ENCODE results near the gene IQSEC2. TPM values are rescaled to one million over a fixed set of nuclear protein-coding genes. Genes with fewer than 3 reads are reported as not detected.

Gene IQSEC2
- total and polyA plus RNA-seq, 2 of the 8 experiments (the other 6 are each of a cell fraction or from before 2014, with no cell fraction given): 6.1 to 54.9 TPM

GRCh38 chrX:53241558-53241957 is 39.8 kb downstream of the IQSEC2 start:
- H2BK15ac ChIP-seq (ENCODE audit: low read length): no peak overlapping the region
- no peak overlapping the region for H2BK120ac ChIP-seq (replicated peaks; ENCODE audit: low read depth, low read length)
- H3K79me1 ChIP-seq (ENCODE audit: low read depth, low read length): no peaks in the 10 kb centered on the region
- no peaks in the 10 kb centered on the region for H3K4me1 ChIP-seq (replicated peaks in 1 of 4; ENCODE audit: control insufficient read depth in 3 of 4, insufficient read depth in 4 of 4, low read length in 3 of 4)
- H4K91ac ChIP-seq (replicated peaks; ENCODE audit: insufficient read length, low read length): no peak overlapping the region
- H3K27me3 ChIP-seq (replicated peaks in 1 of 4; ENCODE audit: control insufficient read depth in 3 of 4, extremely low read depth in 1 of 4, insufficient read depth in 3 of 4, low read length in 3 of 4): no peaks in the 10 kb centered on the region
- no peaks in the 10 kb centered on the region for H4K20me1 ChIP-seq (replicated peaks in 1 of 2; ENCODE audit: control insufficient read depth in 1 of 2, insufficient read depth in 2 of 2, low read length in 2 of 2)
- WGBS, 2 experiments (ENCODE audit: extremely low coverage in 1 of 2, insufficient coverage in 1 of 2, insufficient read length in 1 of 2, insufficient replicate concordance in 2 of 2, low coverage in 1 of 2, low lambda C conversion rate in 2 of 2, missing lambda C conversion rate in 1 of 2): 82% methylated on average over 6 of the region's 7 CpGs; no CpG with 5 or more reads in 1 of the 2 experiments
- no peak overlapping the region for H4K5ac ChIP-seq (ENCODE audit: insufficient read length, low read depth, low read length)
- H2BK5ac ChIP-seq (ENCODE audit: low read depth, low read length): no peak overlapping the region
- H2AFZ ChIP-seq (ENCODE audit: low read length): no peak overlapping the region
- ChIA-PET CTCF (ENCODE audit: partially characterized antibody) (no interaction called here), POLR2A (ENCODE audit: partially characterized antibody) (interaction anchor here (1.5 kb wide), 1 partner anchor 11 kb away, joined by 3 read pairs; no protein-coding TSS in a partner anchor)
- H3K4me2 ChIP-seq (ENCODE audit: insufficient read depth in 1 of 2, low read depth in 2 of 2, low read length in 2 of 2): no peak overlapping the region
- H2BK20ac ChIP-seq (ENCODE audit: low read length): no peak overlapping the region
- H3K79me2 ChIP-seq (ENCODE audit: control insufficient read depth in 1 of 2, insufficient read depth in 2 of 2, low read length in 2 of 2): no peaks in the 10 kb centered on the region
- H3K9me3 ChIP-seq (ENCODE audit: insufficient read depth in 2 of 2, low read depth in 1 of 2, low read length in 1 of 2): no peaks in the 10 kb centered on the region
- H3K4ac ChIP-seq (replicated peaks; ENCODE audit: insufficient read length, low read depth, low read length): no peak overlapping the region
- H3K14ac ChIP-seq (ENCODE audit: insufficient read length): no peak overlapping the region
- H2AK5ac ChIP-seq (ENCODE audit: low read depth, low read length): no peak overlapping the region
- DNase-seq (ENCODE audit: low read depth in 1 of 2, low spot score in 2 of 2) (no peak), FAIRE-seq (no peak)
- no peak overlapping the region for H3K23ac ChIP-seq (ENCODE audit: insufficient read length)
- H3K4me3 ChIP-seq (ENCODE audit: extremely low read depth in 1 of 4, insufficient read depth in 2 of 4, low read depth in 3 of 4, low read length in 4 of 4): no peak overlapping the region
- H3K23me2 ChIP-seq (ENCODE audit: low read depth, low read length): no peaks in the 10 kb centered on the region; the same call in 1 of the 2 replicates
- no peak overlapping the region for H4K8ac ChIP-seq (ENCODE audit: extremely low read depth, insufficient read depth, low read length)
- no peak overlapping the region for H3K18ac ChIP-seq (ENCODE audit: extremely low read depth, low read length)
- no peaks in the 10 kb centered on the region; a peak in 1 of 8 replicates for H3K36me3 ChIP-seq (ENCODE audit: control insufficient read depth in 2 of 4, insufficient read depth in 4 of 4, low read length in 3 of 4)
- H3K56ac ChIP-seq (replicated peaks; ENCODE audit: insufficient read length, low read depth, low read length): no peak overlapping the region
- no peak overlapping the region for H3K27ac ChIP-seq (ENCODE audit: low read depth, low read length)
- no peak overlapping the region for H3K9ac ChIP-seq (replicated peaks in 1 of 4; ENCODE audit: extremely low read depth in 1 of 4, low read depth in 3 of 4, low read length in 3 of 4)
- H2BK12ac ChIP-seq (ENCODE audit: low read depth, low read length): no peak overlapping the region
- no peak for TF ChIP-seq RNF2 (IDR thresholded peaks at IDR 0.05; ENCODE audit: borderline replicate concordance, low read depth, low read length, missing control alignments, poor library complexity, severe bottlenecking)
- TF ChIP-seq ZNF274 (IDR thresholded peaks at IDR 0.05; ENCODE audit: borderline replicate concordance, extremely low read depth, low read length): no peak

All from H1 (cell line).